GM10266 (cell line): ENCODE data around the gene RAB11FIP5.

Experiments used
- DNase-seq: peaks from one replicate; pipeline ENCODE4 v3.0.0; 2012; ENCODE audit errors: extremely low spot score
- CTCF ChIP-seq: IDR thresholded peaks from 2 replicates; pipeline ENCODE4 v1.5.1; 2012; ENCODE audit warnings: mild to moderate bottlenecking, low read depth; ENCODE audit not compliant: control insufficient read depth, insufficient read depth; ENCODE audit errors: missing control alignments

Gene RAB11FIP5

GRCh38 chr2:73027340-73027739 lies 85.4 kb downstream of the RAB11FIP5 start:
- TF ChIP-seq CTCF: no peak
- no peak for DNase-seq

DNA sequence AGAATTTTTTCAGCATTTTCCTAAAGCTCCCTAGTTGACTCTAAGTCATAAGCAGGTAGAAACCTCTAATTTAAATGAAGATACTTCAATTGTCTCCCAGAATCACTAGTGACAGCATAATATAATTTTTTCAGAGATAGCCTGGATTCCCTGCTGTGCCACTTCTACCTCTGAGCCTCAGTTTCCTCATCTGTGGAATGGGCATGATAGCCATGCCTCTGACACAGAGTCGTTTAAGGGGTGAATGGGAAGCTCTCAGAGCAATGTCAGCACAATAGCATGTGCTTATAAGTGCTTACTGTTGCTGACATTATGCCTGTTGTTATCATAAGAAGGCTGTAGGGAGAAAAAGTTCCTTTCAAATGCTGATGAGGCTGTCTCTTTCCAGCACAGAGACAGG lies 89.3 kb downstream of the RAB11FIP5 start:
- no peak for TF ChIP-seq CTCF
- no peak for DNase-seq
